Right lobe of liver (tissue), 4 donors: ENCODE data around the gene TCF4.

Source experiments
- POLR2A ChIP-seq: fragments of 450-650 bp; IDR thresholded peaks from one replicate; pipeline ENCODE4 v1.6.1; 2017; ENCODE audit warnings: antibody characterized with exemption, mild to moderate bottlenecking
- TF ChIP-seq, protein P1 (sequence below), 4 donors: fragments of 200-600 bp in 3 of 4; fragments of 450-650 bp in 1 of 4; IDR thresholded peaks; one replicate each; pipeline versions ENCODE4 v1.5.1 to v1.8.0; 2016 to 2022; ENCODE audit warnings: antibody characterized with exemption in 4 of 4, mild to moderate bottlenecking in 2 of 4
- donor health status: DM: no; HTN: no; CAD: no.
- donor health status: DM: no; HTN: no; CAD: no.
- donor health status: DM: no; HTN: yes; CAD: no.

DNA sequence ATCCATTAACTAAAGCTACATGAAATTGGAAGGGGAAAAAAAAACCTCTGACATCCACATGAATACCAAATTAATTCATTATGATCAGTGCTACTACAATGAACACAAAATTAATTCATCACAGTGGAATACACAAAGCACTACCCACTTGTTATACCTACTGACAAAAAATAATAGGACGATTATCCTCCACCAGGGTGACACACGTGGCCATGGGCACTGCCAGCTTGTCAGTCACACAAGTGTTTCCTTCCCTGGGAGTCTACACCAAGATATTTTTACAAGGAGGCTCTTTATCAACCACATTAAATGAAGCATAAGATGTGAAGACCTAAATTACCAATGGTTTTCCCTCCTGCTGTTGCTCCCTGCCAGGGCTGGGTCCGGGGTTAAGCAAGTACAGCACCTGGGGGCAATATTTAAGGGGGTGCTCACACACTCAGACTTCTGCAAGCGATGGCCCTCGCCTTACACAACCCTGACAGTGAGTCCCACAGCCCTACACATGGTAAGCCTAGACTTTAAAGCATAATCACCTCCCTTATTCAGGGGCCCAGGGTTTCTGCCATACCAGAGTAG lies 90.1 kb downstream of the TCF4 start:
- no peak for TF ChIP-seq POLR2A
- TF ChIP-seq, protein P1, sequence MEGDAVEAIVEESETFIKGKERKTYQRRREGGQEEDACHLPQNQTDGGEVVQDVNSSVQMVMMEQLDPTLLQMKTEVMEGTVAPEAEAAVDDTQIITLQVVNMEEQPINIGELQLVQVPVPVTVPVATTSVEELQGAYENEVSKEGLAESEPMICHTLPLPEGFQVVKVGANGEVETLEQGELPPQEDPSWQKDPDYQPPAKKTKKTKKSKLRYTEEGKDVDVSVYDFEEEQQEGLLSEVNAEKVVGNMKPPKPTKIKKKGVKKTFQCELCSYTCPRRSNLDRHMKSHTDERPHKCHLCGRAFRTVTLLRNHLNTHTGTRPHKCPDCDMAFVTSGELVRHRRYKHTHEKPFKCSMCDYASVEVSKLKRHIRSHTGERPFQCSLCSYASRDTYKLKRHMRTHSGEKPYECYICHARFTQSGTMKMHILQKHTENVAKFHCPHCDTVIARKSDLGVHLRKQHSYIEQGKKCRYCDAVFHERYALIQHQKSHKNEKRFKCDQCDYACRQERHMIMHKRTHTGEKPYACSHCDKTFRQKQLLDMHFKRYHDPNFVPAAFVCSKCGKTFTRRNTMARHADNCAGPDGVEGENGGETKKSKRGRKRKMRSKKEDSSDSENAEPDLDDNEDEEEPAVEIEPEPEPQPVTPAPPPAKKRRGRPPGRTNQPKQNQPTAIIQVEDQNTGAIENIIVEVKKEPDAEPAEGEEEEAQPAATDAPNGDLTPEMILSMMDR (IDR thresholded peaks at IDR 0.05), result no peak
